GM04503 (cell line): ENCODE measurements around the gene WARS2.
"Not testable (repeated sequence)": the region's sequence is repeated elsewhere in the genome, so short reads cannot be mapped to it uniquely, and the experiment has no call there.

ENCODE experiments used
- DNase-seq: peaks from one replicate; pipeline ENCODE4 v3.0.0-alpha.2; 2012; ENCODE audit warnings: low read depth

WARS2 gene

DNA sequence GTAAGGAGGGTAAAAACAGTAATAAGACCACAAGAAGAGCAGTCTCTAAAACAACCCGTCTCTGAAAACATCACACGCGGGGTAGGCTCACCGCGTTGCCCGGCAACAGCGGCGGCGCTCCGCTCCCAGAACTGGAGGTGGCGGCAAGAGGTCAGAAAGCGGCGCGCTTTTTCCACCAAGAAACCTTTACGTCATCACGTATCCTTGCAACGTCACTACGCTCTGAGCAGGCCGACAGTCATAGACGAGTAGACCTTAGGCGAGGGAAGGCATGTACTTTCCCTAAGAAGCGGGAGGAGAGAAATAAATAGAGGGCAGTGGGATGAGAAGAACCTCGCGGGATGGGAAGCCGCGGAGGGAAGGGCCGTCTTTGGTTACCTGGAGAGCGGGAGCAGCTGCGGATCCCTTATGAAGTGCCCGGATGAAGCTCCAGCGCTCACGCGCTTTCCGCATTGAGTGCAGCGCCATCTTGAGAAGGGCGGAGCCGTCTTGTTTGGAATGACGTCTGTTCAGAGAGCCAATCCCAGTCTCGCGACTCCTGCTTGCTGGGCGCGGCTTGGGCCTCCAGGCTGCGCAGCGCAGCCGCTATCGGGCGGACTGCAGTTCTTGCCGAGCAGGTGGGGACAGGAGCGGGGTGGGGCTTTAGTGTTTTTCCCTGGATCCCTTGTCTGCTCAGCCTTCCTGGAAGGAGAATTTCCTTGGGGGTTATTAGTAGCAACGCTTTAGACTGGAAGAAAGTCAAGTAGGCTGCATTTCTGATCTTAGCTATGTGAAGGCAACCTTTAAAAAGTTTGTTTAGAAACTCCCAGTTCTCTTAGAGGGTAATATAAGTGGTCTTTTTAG is at the start of gene WARS2:
TSS of gene WARS2 (minus strand) at position 477 of the 843 bp plus-strand sequence. CDS start at position 468, 9 bp downstream.
- DNase-seq = peak; percentile 89

DNA sequence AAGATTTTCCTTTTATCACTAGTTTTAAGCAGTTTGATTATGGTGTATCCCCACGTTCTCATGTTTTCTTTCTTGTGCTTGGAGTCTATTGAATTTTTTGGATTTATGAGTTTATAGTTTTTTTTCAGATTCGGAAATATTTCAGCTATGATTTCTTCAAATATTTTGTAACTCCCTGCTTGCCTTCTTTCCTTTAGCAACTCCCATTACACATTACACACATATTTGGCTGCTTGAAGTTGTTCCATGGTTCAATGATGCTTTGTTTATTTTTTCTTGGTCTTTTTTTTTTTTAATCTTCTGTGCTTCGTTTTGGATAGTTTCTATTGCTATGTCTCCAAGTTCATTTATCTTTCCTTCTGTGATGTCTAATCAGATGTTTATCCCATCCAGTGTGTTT is 48.5 kb upstream of the WARS2 start:
- DNase-seq = peak; percentile 58

DNA sequence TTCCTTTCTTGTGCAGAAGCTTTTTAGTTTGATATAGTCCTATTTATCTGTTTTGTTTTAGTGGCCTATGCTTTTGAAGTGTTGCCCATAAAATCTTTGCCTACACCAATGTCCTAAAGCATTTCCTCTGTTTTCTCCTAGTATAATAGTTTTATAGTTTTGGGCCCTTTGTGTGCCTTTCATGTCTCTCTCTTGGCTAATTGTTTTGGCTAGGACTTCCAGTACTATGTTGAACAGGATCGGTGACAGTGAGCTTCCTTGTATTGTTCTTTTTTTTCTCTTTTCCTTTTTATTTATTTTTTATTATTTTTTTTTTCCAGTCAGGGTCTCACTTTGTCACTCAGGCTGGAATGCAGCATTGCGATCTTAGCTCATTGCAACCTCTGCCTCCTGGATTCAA is 47.0 kb upstream of the WARS2 start:
- DNase-seq = no peak

DNA sequence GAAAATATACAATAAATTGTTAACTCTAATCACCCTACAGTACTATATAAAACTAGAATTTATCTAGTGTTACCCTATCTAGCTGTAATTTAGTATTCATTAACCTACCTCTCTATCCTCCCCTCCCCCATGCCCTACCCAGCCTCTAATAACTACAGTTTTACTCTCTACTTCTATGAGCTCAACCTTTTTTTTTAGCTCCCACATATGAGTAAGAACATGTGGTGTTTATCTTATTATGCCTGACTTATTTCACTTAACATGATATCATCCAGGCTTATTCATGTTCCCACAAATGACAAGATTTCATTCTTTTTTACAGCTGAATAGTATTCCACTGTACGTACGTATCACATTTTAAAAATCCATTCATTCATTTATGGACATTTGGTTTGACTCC is 46.0 kb upstream of the WARS2 start:
- DNase-seq = no peak

DNA sequence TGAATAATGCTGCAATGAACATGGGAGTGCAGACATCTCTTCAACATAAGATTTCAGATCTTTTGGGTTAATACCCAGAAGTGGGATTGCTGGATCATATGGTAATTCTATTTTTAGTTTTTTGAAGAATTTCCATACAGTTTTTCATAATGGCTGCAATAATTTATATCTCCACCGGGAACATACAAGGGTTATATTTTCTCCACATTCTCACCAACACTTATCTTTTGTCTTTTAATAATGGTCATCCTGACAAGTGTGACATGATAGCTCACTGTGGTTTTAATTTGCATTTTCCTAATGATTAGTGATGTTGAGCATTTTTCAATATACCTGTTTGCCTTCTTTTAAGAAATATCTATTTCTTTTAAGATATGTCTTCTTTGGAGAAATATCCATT is 44.5 kb upstream of the WARS2 start:
- no peak for DNase-seq

DNA sequence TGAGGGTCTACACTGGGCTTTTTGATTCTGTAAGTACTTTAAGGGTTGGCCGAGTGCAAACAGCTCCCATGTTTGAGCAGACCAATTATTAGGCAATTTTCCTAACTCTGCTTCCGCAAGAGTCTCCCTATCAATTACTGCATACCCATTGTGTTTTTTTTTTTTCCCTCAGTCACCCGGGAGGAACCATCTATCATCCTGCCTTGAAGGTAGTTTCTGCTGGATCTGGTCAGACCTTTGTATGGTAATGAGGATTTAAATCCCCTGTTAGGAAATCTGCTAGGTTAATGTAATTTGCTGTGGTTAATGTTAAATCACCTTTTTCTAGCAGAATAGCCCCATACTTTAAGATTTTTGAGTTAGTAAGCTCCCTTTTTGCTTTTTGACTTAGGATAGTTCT is 40.8 kb upstream of the WARS2 start:
- no peak for DNase-seq

DNA sequence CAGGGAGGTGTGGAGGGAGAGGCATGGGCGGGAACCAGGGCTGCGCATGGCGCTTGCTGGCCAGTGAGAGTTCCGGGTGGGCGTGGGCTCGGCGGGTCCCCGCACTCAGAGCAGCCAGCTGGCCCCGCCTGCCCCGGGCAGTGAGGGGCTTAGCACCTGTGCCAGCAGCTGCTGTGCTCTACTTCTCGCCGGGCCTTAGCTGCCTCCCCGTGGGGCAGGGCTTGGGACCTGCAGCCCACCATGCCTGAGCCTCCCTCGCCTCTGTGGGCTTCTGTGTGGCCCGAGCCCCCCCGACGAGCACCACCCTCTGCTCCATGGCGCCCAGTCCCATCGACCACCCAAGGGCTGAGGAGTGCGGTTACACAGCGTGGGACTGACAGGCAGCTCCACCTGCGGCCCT is 38.6 kb upstream of the WARS2 start:
- no peak for DNase-seq

DNA sequence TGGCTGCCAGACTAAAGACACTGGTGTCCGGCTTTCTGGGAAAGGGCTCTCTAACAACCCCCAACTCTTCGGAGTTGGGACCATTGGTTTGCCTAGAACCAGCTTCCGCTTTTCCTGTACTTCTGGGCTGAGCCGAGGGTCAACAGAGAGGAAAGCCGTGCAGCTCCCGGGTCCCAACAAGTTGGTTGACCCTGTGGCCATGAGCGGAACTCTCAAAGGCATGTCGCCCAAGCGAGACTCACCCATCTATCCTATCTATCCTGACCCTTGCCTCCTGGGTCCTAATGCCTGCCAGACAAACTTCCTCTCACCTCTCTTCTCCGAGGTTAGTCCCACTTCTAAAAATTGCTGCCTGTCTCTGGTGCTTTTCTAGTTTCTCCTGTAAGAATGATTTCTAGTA is 32.5 kb upstream of the WARS2 start:
- DNase-seq = not testable (repeated sequence)

DNA sequence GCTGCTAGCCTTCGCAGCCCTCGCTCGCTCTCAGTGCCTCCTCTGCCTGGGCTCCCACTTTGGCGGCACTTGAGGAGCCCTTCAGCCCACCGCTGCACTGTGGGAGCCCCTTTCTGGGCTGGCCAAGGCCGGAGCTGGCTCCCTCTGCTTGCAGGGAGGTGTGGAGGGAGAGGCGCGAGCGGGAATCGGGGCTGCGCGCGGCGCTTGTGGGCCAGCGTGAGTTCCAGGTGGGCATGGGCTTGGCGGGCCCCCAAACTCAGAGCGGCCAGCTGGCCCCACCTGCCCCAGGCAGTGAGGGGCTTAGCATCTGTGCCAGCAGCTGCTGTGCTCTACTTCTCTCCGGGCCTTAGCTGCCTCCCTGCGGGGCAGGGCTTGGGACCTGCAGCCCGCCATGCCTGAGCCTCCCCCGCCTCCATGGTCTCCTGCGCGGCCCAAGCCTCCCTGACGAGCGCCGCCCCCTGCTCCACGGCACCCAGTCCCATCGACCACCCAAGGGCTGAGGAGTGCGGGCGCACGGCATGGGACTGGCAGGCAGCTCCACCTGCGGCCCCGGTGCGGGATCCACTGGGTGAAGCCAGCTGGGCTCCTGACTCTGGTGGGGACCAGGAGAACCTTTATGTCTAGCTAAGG is 31.0 kb upstream of the WARS2 start:
- DNase-seq = not testable (repeated sequence)

DNA sequence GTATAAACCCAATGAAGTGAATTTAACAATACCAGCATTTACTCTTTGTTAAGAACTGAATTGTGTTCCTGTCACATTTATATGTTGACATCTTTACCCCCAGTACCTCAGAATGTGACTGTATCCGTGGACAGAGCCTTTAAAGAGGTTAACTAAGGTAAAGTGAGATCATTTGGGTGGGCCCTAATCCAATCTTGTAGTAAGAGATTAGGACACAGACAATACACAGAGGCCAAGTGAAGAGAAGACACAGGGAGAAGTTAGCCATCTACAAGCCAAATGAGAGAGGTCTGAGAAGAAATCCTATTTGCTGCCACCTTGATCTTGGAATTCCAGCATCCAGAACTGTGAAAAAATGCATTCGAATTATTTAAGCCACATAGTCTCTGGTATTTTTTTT is 22.9 kb upstream of the WARS2 start:
- DNase-seq = no peak

DNA sequence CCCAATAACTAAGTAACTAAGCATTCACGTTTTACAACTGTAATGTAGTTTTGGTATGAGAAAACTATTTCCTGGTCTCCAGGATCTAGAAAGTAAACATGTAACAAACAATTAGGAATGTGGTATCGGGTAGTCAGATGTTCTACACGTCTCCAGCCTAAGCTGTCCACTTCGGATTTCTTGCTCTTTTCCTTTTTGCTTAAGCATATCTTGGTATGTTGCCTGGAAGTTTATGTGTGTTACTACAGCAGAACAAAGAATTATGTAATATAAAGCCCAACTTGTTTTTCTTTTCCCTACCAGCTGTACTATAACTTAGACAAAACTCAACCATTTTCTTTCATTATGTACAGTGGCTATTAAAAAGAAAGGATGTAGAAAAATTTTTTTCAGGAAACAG is 20.4 kb upstream of the WARS2 start:
- peak; percentile 96 for DNase-seq

DNA sequence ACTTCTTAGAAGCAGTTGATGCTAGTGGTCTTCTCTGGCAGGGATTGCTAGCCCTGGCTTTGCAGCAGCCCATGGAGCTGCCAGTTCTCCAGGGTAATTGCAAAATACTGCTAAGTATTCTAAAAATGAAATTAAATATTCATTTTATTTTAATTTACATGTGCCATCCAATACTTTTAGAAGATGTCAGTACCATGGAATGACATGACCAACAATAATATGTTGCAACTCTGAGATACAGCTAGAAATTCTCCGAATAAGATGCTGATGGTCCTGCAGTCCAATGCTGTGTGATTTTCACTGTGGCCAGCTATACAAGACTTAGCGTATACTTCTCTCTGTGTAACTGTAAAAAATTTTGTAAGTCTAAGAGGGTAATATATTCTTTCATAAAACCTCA is 20.0 kb upstream of the WARS2 start:
- DNase-seq = no peak

DNA sequence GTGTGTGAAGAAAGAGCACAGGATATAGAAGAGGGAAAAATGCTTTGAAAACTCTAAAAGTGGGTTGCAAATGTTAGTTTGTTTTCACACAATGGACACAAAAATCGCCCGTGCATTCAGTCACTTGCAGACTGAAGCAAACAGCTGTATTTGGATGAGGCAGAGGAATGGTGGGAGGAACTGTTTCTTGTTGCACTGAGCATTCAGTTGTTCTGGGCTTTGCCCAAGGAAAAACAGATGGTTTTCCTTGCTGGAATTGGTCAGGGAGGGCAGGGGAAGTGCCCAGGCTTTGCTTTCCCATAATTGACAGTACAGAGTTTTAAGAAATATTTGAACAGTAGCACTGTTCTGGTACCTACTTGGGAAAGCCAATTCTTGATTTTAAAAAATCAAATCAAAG is 19.5 kb upstream of the WARS2 start:
- DNase-seq = no peak

DNA sequence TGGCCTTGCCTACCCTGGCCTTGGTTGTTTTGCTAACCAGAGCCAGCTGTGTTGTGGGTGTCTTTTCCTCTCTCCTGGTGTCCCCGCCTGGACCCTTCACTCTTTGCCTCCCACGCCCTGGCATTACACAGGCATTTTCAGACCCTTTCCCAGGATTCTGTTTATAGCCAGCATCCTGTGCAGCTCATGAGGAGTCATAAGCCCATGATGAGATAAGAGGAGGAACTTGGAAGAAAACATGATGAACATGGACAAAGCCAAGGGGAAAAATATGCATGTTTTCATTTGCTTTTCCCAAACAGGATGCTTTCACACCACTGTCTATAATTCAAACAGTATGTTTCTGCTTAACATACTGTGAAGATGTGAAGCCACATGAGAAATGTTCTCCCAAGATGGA is 18.7 kb upstream of the WARS2 start:
- DNase-seq = peak; percentile 91

DNA sequence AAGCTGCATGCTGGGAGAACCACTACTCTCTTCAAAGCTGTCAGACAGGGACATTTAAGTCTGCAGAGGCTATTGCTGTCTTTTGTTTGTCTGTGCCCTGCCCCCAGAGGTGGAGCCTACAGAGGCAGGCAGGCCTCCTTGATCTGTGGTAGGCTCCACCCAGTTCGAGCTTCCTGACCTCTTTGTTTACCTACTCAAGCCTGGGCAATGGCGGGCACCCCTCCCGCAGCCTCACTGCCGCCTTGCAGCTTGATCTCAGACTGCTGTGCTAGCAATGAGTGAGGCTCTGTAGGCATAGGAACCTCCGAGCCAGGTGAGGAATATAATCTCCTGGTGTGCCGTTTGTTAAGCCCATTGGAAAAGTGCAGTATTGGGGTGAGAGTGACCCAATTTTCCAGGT is 16.3 kb upstream of the WARS2 start:
- DNase-seq = not testable (repeated sequence)

DNA sequence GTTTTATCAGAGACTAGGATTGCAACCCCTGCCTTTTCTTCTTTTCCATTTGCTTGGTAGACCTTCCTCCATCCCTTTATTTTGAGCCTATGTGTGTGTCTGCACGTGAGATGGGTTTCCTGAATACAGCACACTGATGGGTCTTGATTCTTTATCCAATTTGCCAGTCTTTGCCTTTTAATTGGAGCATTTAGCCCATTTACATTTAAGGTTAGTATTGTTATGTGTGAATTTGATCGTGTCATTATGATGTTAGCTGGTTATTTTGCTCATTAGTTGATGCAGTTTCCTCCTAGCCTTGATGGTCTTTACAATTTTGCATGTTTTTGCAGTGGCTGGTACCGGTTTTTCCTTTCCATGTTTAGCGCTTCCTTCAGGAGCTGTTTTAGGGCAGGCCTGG is 14.6 kb upstream of the WARS2 start:
- DNase-seq = not testable (repeated sequence)

DNA sequence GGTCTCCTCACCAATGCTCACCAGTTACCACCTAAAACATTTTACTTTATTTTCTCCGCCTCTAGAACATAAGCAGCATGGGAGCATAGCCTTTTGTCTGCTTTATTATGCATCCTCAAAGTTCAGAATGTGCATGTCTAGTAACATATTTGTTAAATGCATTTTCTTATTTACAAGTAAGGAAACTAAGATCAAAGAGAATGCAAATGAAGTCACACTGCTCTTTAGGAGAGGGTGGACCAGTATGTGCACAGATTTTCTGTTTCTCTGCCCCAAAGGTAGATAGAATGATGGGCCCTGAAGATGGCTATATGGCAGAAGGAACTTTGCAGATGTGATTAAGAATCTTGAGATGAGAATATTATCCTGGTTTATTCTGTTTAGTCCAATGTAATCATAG is 9.7 kb upstream of the WARS2 start:
- DNase-seq = no peak

DNA sequence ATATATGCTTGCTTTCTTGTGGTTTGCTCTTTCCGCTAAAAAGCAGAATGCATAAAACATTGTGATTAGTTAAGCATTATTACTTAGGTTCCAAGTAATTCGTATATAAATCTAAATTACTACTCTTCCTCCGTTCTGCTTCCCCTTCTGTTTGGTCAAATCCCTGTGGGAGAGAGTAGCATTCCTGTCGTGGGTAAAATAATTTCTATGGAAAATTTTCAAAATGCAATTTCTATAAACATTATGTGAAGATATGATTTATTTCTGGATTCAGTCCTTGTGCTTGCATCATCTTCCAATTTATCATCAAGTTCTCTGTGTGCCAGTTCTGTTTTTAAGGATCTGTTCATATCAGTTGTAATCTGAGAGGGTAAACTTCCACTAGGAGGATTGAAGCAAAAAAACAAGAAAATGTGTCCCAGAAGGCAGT is 7.2 kb upstream of the WARS2 start:
- no peak for DNase-seq

DNA sequence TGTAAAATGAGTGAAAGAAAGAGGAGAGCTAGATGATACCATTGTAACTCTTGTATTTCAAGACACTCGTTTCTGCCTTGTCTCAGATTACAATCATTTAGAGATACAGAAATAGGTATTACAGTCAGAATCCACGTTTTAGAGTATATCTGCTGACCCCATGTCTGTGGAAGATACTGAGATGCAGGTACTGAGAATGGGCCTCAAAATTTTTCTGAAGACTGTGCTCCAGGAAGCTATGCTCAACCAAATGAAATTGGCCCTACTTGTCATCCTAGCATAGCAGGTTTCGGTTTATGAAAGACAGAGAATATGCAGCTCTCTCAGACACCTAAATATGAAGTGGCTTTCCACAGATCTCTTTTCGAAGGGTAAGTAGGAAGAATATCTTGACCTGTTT is 6.0 kb upstream of the WARS2 start:
- no peak for DNase-seq

DNA sequence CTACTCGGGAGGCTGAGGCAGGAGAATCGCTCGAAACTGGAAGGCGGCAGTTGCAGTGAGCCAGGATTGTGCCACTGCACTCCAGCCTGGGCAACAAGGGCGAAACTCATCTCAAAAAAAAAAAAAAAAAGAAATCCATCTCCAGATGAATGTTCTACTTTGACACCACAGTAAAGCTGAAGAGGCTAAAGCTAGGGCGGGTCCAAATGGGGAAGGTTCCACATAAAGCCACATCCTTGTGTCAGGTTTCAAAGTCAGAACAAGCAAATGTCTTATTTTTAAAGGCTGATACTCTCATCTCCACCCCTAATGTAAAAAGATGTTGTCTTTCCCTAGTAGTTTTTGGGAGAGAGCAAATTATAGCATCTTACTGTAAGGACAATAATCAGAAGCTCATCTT is 4.4 kb upstream of the WARS2 start:
- DNase-seq = no peak

DNA sequence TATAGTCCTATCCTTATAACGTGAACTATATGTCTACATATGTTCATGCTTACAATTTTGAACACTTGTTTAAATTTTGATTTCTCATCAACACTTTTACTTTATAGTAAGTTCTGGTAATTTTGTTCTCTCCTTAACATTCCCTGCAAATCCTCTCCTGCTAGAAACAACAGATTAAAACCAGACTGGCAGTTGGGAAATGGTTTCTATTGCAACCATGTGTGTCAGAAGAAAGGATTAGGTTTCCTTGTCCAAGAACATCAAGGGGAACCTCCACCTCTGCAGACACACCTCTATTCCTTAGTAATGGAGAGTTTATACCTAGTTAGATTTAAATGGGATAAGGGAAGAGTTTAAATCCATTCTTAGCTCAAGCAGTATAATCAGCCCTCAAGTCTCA is 3.3 kb upstream of the WARS2 start:
- no peak for DNase-seq

DNA sequence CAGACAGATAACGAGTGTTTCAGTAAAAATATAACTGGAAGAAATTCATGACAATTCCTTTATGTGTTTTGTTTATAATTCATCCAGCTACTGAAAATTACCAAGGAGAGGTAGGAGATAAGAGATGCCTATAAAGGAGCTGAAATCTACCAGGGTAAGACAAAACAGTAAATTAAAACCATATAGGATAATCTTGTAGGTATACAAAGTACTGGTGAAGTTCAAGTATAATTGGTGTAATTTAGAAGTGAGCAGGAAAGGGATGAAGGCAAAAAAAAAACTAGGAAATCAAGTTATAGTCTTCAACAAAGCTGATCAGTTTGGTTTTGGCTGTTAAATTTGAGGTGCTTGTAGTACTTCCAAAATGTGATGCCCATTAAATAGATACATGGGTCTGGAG is 1.2 kb upstream of the WARS2 start:
- DNase-seq = no peak

DNA sequence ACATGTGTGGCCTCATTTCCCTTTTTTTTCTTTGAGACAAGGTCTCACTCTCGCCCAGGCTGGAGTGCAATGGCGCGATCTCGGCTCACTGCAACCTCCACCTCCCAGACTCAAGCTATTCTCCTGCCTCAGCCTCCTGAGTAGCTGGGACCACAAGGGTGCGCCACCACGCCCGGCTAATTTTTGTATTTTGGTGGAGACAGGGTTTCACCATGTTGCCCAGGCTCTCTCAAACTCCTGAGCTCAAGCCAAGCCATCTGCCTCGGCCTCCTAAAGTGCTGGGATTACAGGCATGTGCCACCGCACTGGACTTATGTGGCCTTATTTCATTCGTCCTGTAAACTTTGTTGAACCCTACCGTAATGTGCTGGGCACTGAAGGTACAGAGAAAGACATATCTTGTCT is 569 bp upstream of the WARS2 start:
- no peak for DNase-seq

DNA sequence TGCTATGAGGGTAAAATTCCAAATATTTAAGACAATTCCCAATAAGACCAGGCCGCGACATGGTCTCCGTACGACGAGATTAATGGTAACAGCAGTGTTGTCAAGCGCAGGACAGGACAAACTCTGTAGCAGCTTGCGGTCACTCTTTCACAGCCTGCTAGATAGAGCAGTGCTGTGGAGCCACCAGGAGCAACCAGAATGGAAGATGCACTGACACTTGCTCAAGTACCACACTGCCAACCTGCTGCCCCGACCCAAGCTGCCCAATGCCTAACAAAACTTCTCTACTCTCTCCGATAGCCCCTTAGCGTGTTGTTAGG is 636 bp downstream of the WARS2 start:
- DNase-seq = no peak
